UCSD-AML1 (cell line): ENCODE results near the gene TAPBP.

Experiments
- DNase-seq: peaks from one replicate; lab custom pipeline; 2025; ENCODE audit not compliant: unreplicated experiment; lab: John Stamatoyannopoulos, UW

Gene TAPBP

DNA sequence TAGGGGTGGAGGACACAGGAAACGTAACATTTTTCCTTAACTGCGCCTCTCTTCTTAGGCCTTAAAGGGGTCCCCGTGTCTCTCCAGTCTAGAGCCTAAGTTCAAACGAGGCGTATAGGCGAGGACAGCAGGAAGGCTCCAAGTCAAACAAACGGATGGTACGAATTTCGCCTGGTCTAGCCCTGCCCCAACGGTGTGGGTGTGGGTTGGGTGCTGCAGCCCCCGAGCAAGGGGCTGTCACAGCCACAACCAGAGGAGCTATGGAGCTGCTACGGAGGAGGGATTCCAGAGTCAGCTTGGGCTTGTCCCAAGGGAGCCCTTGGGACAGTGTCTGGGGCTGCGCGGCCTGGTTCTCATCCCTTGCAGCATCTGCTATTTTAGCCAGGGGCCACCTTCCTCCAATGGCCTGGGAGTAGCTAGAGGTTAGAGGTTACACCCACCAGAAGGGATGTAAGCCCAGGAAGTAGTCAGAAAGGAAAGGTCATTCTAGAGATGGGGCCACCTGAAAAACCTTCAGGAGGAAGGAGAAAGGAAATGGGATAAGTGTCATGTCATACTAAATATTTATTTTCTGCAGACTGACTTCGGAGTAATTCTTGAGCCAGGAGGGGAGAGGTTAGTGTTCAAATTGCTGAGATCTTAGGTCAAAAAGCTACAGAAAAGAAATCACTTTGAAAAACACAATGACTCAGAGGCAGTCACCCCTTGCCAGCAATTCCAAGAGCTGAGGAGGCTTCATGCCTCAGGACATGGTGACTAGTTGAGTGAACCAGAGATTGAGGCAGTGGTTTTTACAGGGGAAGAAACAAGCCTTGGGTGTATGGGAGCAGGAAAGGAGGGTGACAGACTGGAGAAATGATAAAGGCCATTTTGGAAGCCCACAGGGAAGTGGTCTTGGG is 63.9 kb downstream of the TAPBP start:
- no peak for DNase-seq
